ENCODE results near the gene IER3.

Gene IER3

GRCh38 chr6:30717129-30717844 lies 27.1 kb downstream of the IER3 start, which contains the start of gene MDC1 (continued):
- TF ChIP-seq ZNF530 (tag by site-specific recombination; IDR thresholded peaks at IDR 0.05; ENCODE audit: low read depth): no peak
- TF ChIP-seq YY1 (tag by site-specific recombination; IDR thresholded peaks at IDR 0.05): peak; percentile 91
- TF ChIP-seq GFI1B (tag by site-specific recombination; IDR thresholded peaks at IDR 0.05): no peak
- no peak for TF ChIP-seq GLI2 (tag by site-specific recombination; IDR thresholded peaks at IDR 0.05; ENCODE audit: borderline replicate concordance, low read depth)
- peak; percentile 79 for TF ChIP-seq ZNF76 (tag by site-specific recombination; IDR thresholded peaks at IDR 0.05; ENCODE audit: borderline replicate concordance, low read depth)
- TF ChIP-seq, protein P1, sequence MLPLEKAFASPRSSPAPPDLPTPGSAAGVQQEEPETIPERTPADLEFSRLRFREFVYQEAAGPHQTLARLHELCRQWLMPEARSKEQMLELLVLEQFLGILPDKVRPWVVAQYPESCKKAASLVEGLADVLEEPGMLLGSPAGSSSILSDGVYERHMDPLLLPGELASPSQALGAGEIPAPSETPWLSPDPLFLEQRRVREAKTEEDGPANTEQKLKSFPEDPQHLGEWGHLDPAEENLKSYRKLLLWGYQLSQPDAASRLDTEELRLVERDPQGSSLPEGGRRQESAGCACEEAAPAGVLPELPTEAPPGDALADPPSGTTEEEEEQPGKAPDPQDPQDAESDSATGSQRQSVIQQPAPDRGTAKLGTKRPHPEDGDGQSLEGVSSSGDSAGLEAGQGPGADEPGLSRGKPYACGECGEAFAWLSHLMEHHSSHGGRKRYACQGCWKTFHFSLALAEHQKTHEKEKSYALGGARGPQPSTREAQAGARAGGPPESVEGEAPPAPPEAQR (tag by site-specific recombination; IDR thresholded peaks at IDR 0.05): peak; percentile 69
- TF ChIP-seq ZBTB1 (tag by site-specific recombination; IDR thresholded peaks at IDR 0.05): no peak
- TF ChIP-seq, protein P2, sequence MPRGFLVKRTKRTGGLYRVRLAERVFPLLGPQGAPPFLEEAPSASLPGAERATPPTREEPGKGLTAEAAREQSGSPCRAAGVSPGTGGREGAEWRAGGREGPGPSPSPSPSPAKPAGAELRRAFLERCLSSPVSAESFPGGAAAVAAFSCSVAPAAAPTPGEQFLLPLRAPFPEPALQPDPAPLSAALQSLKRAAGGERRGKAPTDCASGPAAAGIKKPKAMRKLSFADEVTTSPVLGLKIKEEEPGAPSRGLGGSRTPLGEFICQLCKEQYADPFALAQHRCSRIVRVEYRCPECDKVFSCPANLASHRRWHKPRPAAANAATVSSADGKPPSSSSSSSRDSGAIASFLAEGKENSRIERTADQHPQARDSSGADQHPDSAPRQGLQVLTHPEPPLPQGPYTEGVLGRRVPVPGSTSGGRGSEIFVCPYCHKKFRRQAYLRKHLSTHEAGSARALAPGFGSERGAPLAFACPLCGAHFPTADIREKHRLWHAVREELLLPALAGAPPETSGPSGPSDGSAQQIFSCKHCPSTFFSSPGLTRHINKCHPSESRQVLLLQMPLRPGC (tag by site-specific recombination; IDR thresholded peaks at IDR 0.05): peak; percentile 92
- TF ChIP-seq ZEB2 (tag by site-specific recombination; IDR thresholded peaks at IDR 0.05): peak; percentile 100
- peak; percentile 60; the same call in 1 of the 2 replicates for TF ChIP-seq ZNF777 (tag by site-specific recombination; IDR thresholded peaks at IDR 0.05; ENCODE audit: borderline replicate concordance)
- peak; percentile 16; the same call in 1 of the 2 replicates for TF ChIP-seq ZNF558 (tag by site-specific recombination; IDR thresholded peaks at IDR 0.05)
- no peak for TF ChIP-seq ZNF707 (tag by site-specific recombination; IDR thresholded peaks at IDR 0.05)
- no peak; the same call in 1 of the 2 replicates for TF ChIP-seq OVOL3 (tag by site-specific recombination; IDR thresholded peaks at IDR 0.05)
- TF ChIP-seq ZNF843 (tag by site-specific recombination; IDR thresholded peaks at IDR 0.05): peak; percentile 63
- TF ChIP-seq ZBTB8A (tag by site-specific recombination; IDR thresholded peaks at IDR 0.05): peak; percentile 79
- TF ChIP-seq ZNF473 (tag by site-specific recombination; IDR thresholded peaks at IDR 0.05): no peak
- TF ChIP-seq ZNF221 (tag by site-specific recombination; IDR thresholded peaks at IDR 0.05; ENCODE audit: borderline replicate concordance): no peak
- TF ChIP-seq ZNF121 (tag by site-specific recombination; IDR thresholded peaks at IDR 0.05): no peak
- TF ChIP-seq ZNF629 (tag by site-specific recombination; IDR thresholded peaks at IDR 0.05): peak; percentile 90
- TF ChIP-seq SETDB1 (IDR thresholded peaks at IDR 0.05; ENCODE audit: insufficient read length, low read length): no peak
- no peak for TF ChIP-seq ZNF214 (tag by site-specific recombination; IDR thresholded peaks at IDR 0.05; ENCODE audit: borderline replicate concordance)
- TF ChIP-seq ZNF324 (tag by site-specific recombination; IDR thresholded peaks at IDR 0.05): peak; percentile 90
- peak; percentile 91 for TF ChIP-seq ZNF24 (tag by site-specific recombination; IDR thresholded peaks at IDR 0.05)
- no peak for TF ChIP-seq AEBP2 (tag by site-specific recombination; IDR thresholded peaks at IDR 0.05; ENCODE audit: borderline replicate concordance)
- TF ChIP-seq ZNF561 (tag by site-specific recombination; IDR thresholded peaks at IDR 0.05; ENCODE audit: borderline replicate concordance): peak; percentile 74
- TF ChIP-seq BCL11B (tag by site-specific recombination; IDR thresholded peaks at IDR 0.05; ENCODE audit: low read depth): no peak
- no peak for TF ChIP-seq ZNF510 (tag by site-specific recombination; IDR thresholded peaks at IDR 0.05; ENCODE audit: insufficient replicate concordance)
- no peak; the same call in 1 of the 2 replicates for TF ChIP-seq ZFP37 (tag by site-specific recombination; IDR thresholded peaks at IDR 0.05)
- TF ChIP-seq ZNF548 (tag by site-specific recombination; IDR thresholded peaks at IDR 0.05): no peak
- TF ChIP-seq MYNN (tag by site-specific recombination; IDR thresholded peaks at IDR 0.05; ENCODE audit: borderline replicate concordance): no peak
- peak; percentile 84 for TF ChIP-seq EGR2 (tag by site-specific recombination; IDR thresholded peaks at IDR 0.05; ENCODE audit: low read depth)
- no peak for TF ChIP-seq ZNF175 (tag by site-specific recombination; IDR thresholded peaks at IDR 0.05)
- TF ChIP-seq IKZF3 (tag by site-specific recombination; IDR thresholded peaks at IDR 0.05): peak; percentile 37; the same call in 1 of the 2 replicates
- no peak for TF ChIP-seq ZNF19 (tag by site-specific recombination; IDR thresholded peaks at IDR 0.05; ENCODE audit: low read depth)
- TF ChIP-seq RBAK (tag by site-specific recombination; IDR thresholded peaks at IDR 0.05): no peak
- peak; percentile 58 for TF ChIP-seq ZNF366 (tag by site-specific recombination; conservative IDR thresholded peaks at IDR 0.05)
